ENCODE results near the gene PHACTR4.
A peak's percentile ranks its signal among the peaks of the same experiment; 100 is the strongest.
"Not testable (repeated sequence)": the region's sequence is repeated elsewhere in the genome, so short reads cannot be mapped to it uniquely, and the experiment has no call there.

PHACTR4 gene

GRCh38 chr1:28505406-28506187 is 136.1 kb downstream of the PHACTR4 start, which contains the start of gene RCC1:
RCC1 (plus strand) TSS chr1:28506043; CDS start chr1:28529867, 23,824 bp downstream.
- peak; percentile 94 for DNase-seq

GRCh38 chr1:28506907-28507246 is 137.3 kb downstream of the PHACTR4 start:
- no peak for DNase-seq

DNA sequence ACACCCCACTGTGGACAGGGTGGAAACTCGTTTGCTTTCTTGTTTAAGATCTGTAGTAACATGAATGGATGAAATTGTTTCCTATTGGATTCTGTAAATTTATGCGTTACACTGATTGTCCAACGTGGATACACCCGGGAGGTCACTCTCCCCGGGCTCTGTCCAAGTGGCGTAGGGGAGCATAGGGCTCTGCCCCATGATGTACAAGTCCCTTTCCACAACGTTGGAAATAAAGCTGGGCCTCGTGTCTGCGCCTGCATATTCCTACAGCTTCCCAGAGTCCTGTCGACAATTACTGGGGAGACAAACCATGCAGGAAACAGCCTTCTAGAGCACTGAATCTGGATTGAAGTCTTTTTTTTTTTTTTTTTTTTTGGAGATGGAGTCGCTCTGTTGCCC is 137.7 kb downstream of the PHACTR4 start:
- DNase-seq, result peak; percentile 47

- DNase-seq, result peak; percentile 34
Measured at GRCh38 chr1:28507646-28508434, 138.3 kb downstream of the PHACTR4 start.

GRCh38 chr1:28508435-28508754 is 138.9 kb downstream of the PHACTR4 start:
- peak; percentile 34 for DNase-seq

- DNase-seq, result peak; percentile 55
Measured at GRCh38 chr1:28509705-28510272, 140.2 kb downstream of the PHACTR4 start.

- DNase-seq, result peak; percentile 44
Measured at GRCh38 chr1:28510273-28510969, 140.9 kb downstream of the PHACTR4 start.

DNA sequence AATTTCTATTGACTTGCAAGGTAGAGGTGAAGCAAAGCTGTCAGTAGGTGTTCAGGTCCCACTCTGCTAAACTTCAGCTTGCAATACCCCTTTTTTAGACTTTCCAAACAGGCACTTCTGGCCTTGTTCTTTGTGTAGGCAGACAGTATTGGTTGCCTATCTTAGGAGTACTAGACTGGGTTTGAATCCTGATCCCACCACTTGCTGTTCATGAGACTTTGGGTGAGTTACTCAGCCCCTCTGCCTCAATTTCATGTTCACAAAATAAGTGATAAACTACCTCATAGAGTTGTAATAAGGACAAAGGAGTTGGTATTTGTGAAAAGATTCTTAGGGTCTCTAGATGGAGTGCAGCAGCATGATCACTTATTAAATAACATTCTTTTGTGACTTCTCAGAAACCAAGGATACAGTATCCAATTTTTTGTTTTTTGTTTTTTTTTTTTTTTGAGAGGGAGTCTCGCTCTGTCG is 141.5 kb downstream of the PHACTR4 start:
- no peak for DNase-seq

GRCh38 chr1:28512058-28512611 is 142.6 kb downstream of the PHACTR4 start:
- no peak for DNase-seq

DNA sequence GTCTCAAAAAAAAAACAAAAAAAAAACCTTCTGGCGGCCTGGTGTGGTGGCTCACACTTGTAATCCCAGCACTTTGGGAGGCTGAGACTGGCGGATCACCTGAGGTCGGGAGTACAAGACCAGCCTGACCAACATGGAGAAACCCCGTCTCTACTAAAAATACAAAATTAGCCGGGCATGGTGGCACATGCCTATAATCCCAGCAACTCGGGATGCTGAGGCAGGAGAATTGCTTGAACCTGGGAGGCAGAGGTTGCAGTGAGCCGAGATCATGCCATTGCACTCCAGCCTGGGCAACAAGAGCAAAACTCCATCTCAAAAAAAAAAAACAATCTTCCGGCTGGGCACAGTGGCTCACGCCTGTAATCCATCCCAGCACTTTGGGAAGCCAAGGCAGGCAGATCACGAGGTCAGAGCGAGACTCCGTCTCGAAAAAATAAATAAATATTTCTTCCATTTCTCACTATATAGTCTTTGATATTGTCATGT is 144.9 kb downstream of the PHACTR4 start:
- DNase-seq, result not testable (repeated sequence)

DNA sequence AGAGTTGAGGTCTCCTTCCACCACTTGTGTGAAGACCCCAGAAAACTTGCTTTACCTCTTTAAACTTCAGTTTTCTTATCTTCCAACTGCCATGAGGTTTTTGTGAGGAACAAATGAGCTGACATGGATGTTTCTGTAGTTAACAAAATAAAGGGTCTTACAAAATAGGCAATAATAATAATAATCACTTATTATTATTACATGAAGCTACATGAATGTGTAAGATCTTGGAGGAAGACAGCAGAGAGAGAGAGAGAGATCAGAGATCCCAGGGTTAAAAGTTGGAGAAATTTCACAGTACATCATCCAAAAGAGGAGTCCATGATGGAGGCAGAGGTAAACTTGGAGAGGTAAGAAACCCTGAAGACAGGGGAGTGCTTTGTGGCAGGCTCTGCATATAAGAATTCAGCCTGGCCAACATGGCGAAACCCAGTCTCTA is 147.0 kb downstream of the PHACTR4 start:
- no peak for DNase-seq

- no peak for DNase-seq
Measured at GRCh38 chr1:28517649-28517999, 148.1 kb downstream of the PHACTR4 start.

DNA sequence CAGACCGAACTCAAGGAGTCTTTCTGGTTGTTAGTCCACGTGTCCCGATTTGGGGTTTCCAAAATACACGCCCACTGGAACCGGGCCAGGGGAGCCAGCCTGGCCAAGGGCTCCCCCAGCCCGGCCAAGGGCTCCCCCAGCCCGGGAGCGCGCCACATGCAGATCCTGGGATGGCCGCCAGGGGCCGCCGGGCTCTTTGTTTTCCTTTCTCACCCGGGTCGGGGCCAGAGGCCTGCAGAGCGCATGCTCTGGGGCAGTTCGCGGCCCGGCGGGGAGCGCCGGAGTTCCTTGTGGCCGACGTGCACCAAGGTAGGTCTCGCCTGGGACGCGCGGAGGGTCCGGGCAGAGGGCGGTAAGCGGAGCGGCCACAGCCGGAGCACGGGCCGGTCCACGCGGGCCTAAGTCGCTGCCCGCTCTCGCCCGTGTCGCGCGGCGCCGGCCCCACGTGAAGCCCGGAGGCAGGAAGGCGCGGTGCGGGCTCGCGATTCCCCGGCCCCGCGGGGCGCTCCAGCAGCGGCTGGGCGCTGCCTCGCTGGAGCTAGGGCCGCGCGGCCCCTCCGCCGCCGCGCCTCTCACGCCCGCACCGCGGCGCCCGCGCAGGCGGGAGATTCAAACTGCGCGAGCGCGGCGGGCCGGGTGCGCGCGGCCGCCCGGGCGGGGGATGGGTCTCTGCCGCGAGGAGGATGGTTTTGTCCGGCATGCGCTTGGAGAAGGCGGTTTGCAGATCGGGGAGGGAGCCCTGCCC is 148.6 kb downstream of the PHACTR4 start:
- DNase-seq, result peak; percentile 91

DNA sequence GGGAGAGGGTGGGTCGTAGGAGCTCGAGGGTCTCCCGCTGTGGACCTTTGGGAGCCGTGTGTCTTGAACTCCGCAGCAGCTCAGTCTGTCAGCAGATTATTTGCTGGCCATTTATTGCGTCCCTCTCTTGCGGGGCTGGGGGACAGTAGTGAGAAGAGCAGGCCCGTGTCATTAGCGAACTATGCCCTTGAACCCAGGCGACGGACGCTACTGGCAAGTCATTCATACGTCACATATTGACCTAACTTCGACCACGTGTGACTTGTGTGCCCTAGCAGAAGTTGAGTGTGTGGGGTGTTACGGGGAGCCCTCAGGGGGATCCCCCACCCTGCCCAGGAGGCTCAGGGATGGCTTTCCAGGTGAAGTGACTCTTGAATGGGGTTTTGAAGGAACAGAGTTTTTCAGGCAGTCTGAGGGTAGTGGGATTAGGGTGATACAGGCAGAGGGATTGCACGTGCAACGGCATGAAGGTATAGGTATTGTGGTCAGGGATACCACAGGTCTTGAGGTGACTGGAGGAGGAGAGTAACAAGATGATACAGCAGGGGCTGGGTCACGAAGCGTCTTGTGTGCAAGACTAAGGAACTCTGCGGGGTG is 149.3 kb downstream of the PHACTR4 start:
- DNase-seq, result peak; percentile 44

GRCh38 chr1:28519946-28520725 is 150.6 kb downstream of the PHACTR4 start:
- DNase-seq, result no peak

- not testable (repeated sequence) for DNase-seq
Measured at GRCh38 chr1:28520796-28521195, 151.3 kb downstream of the PHACTR4 start.

- no peak for DNase-seq
Measured at GRCh38 chr1:28521502-28522164, 152.1 kb downstream of the PHACTR4 start.

DNA sequence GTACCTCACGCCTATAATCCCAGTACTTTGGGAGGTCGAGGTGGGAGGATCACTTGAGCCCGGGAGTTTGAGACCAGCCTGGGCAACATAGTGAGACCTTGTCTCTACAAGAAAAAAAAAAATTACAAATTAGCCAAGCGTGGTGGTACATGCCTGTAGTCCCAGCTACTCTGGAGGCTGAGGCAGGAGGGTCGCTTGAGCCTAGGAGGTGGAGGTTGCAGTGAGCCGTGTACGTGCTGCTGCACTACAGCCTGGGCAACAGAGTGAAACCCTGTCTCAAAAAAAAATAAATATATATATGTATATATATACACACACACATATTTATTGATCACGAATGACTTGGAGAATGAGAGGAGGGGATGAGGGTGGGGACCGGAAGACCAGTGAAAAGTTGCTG is 153.0 kb downstream of the PHACTR4 start:
- not testable (repeated sequence) for DNase-seq

DNA sequence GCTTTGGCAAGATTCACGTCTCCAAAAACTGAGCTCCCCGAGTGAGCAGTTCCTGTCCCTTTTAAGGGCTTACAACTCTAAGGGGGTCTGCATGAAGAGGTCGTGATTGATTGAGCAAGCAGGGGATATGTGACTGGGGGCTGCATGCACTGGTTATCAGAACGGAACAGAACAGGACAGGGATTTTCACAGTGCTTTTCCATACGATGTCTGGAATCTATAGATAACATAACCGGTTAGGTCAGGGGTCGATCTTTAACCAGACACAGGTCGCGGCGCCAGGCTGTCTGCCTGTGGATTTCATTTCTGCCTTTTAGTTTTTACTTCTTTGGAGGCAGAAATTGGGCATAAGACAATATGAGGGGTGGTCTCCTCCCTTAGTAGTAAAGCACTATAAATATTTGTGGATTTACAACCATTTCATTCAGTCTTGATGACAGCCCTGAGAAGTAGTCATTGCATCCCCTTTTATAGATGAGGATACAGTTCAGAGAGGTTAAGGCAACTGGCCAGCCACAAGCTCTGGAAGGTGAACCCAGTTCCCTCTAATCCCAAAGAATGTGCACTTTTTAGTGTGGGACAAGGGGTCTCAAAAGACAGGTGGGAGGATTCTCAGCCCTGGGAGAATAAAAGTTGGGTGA is 155.6 kb downstream of the PHACTR4 start:
- not testable (repeated sequence) for DNase-seq

DNA sequence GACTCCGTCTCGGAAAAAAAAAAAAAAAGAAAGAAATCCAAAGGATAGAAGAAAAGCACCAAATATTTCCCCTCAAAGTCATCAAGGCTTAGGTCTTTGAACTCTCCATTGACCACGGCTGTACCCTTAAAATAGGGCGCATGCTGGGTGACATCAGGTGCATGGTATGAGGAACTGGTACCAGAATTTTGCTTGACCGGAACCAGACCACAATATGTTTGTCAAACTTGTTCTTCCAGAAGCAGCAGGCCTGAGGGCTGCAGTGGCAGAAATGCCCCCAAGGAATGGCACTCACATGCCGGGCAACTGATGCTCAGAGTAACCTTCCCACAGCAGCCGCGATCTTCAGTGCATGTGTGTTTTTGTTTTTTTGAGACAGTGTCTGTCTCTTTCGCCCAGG is 157.3 kb downstream of the PHACTR4 start:
- DNase-seq, result no peak

All from activated naive CD4-positive, alpha-beta T cell treated with anti-CD3 and anti-CD28 coated beads, Interleukin-2, amount 50 U/mL, for 16 hours (primary cell).